ENCODE measurements around the gene CFAP58.

- TF ChIP-seq CTCF (IDR thresholded peaks at IDR 0.05) (no peak), POLR2A (IDR thresholded peaks at IDR 0.05) (no peak)
Measured at GRCh38 chr10:104472505-104472904, 118.9 kb downstream of the CFAP58 start.
